Measurements from ENCODE around the gene CBFA2T2.
"Not testable (repeated sequence)": the region's sequence is repeated elsewhere in the genome, so short reads cannot be mapped to it uniquely, and the experiment has no call there.

The CBFA2T2 gene

DNA sequence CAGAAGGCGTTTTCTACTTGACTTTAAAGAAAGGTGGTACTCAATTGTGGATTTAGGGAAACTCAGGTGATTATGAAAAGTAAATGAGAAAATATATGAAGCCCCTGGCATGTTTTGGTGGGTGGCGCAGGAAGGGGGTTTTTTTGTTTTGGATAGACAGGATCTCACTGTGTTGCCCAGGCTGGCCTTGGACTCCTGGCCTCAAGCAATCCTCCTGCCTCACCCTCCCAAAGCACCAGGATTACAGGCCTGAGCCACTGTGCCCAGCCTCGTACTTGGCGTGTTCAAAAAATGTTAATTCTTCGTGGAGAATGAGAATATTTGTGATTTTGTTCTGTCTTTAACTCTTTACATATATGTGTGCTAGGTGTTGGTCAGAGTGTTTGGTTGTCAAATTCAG, 140.1 kb downstream of the CBFA2T2 start:
- no peak for DNase-seq

DNA sequence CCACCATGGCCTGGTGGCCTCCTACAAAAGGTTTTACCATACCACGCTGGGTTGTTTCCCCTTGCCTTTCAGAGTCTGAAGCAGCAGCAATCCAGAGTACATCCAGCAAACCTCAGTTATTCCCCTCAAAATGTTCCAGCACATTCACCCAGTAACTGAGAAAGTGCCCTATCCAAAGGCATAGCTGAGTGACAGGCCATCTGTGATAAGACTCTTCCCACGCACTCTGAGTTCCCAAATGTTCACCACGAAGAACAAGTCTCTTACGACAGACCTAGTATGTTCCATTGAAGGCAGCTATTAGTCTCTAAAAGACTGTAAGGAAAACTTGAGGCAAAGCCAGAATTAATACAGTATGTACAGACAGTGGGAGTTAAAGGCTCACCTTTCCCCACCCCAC, 140.6 kb downstream of the CBFA2T2 start:
- no peak for DNase-seq

DNA sequence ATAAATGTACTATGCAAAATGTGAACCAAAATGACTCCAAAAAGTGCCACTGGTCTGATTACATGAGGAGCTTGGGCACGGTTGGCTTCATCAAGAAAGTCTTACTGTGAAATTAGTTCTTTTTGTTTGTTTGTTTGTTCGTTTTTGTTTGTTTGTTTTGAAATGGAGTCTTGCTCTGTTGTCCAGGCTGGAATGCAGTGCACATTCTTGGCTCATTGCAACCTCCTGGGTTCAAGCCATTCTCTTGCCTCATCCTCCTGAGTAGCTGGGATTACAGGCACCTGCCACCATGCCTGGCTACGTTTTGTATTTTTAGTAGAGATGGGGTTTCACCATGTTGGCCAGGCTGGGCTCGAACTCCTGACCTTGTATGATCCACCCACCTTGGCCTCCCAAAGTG, 142.0 kb downstream of the CBFA2T2 start:
- DNase-seq = not testable (repeated sequence)

DNA sequence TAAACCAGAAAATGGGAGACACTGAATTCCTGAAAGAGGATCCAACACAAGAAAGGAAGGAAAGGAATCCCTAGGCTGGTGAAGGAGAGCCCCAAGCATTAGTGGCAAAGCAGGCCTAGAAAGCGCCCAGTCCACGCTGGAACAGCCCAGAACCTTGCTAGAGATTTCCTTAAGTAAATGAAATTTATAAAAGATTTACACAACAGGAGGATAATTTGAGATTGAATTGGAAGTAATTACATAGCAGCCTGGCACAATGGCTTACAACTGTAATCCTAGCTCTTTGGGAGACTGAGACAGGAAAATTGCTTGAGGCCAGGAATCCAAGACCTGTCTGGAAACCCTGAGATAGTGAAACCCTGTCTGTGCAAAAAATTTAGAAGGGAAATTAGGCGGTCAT, 145.4 kb downstream of the CBFA2T2 start:
- DNase-seq = no peak

DNA sequence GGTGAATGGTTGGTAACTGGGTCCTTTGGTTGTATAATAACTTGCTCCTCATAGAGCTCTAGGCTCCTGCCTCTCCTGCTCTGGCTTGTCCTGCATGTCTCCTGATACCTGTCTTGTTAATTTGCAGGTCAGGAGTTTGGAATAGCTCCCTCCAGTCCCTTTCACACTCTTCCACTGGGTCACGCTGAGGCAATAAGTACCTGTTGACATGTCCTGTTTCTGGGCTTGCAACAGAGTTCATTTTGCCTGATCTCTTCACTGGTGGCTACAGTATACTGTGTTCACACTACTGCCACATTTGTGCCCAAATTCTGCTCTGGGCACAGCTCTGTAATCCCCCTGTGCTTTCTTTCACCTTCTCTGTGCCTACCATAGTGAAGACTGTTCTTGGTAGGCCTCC, 146.9 kb downstream of the CBFA2T2 start:
- DNase-seq = no peak

DNA sequence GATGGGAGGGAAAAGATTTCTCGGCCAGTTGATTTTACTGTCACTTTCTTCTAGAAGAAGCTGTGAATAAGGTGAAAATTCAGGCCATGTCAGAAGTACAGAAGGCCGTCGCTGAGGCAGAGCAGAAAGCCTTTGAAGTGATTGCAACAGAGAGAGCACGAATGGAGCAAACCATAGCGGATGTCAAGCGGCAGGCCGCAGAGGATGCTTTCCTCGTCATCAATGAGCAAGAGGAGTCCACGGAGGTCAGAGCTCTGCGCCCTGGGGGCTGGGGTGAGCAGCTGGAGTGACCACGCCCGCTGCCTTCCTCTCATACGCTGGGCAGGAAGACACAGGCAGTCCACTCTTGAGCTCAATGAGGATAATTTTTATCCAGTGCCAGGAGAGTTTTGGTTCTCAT, 150.4 kb downstream of the CBFA2T2 start:
- no peak for DNase-seq

DNA sequence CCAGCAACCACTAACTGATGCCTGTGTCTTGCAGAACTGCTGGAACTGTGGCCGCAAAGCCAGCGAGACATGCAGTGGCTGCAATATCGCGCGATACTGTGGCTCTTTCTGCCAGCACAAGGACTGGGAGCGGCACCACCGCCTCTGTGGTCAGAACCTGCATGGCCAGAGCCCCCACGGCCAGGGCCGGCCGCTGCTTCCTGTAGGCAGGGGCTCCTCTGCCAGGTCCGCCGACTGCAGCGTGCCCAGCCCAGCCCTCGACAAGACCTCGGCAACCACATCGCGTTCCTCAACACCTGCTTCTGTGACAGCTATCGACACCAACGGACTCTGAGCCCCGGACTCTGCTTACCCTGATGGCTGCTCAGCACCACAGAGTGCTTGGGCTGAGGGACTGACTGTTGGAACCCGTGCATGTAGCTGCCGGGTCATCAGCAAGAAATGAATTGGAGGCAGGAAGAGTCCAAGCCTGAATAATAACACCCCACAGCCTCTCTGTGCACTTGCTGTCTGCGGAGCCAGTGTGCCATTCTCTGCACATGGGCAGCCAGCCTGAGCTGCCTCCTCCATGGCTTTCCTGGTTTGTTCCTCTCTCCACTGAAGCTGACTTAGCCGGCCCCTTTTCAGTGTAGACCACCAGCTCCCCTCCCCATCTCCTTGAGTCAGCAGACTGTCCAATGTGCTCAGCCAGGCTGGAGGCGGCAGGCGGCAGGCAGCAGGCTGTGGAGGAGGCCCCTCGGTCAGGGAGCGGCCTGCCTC, 154.6 kb downstream of the CBFA2T2 start:
- DNase-seq = no peak

DNA sequence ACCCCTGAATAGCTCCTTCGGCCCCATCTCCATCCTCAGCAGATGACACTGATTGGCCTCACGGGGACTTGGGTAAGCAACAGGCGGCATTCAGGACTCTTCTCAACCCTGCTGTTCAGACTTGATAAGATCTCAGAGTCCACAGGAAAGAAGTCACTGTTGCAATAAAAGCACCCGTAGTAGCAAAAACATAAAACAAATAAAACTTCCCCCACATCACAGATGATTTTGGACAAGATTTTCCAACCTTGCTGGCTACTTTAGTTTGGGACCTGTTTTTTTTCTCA, 155.1 kb downstream of the CBFA2T2 start:
- no peak for DNase-seq

DNA sequence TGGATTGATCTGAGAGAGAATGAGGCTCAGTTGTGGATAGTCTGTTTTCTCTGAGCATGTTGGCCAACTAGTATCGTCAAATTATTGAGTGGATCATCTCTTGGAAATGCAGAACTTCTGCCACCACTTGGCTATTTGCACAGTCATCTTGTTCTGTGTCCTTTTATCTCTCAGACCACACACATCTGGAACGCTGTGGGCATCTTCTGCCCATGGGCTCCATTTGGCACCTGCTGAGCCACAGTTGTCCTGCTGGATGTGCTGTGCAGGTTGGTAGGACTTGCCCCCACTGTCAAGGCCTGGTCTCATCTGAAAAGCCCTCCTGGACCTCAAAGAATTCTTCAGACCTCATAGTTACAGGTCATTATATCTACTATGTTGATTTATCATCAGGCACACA, 155.5 kb downstream of the CBFA2T2 start:
- no peak for DNase-seq

DNA sequence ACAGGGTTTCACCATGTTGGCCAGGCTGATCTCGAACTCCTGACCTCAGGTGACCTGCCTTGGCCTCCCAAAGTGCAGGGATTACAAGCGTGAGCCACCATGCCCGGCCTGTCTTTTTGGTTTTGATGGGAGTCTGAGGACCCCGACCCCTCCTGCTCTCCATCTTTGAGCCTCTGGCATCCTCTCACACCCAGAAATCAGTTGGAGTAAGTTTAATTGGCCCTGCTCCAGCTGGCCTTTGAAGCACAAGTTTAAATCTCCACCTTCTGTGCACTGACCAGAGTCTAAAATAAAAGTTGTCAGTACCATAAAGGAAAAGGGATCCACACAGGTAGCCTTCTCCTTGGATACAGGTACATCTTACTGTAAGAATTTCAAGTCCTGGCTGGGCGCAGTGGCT, 156.3 kb downstream of the CBFA2T2 start:
- no peak for DNase-seq

DNA sequence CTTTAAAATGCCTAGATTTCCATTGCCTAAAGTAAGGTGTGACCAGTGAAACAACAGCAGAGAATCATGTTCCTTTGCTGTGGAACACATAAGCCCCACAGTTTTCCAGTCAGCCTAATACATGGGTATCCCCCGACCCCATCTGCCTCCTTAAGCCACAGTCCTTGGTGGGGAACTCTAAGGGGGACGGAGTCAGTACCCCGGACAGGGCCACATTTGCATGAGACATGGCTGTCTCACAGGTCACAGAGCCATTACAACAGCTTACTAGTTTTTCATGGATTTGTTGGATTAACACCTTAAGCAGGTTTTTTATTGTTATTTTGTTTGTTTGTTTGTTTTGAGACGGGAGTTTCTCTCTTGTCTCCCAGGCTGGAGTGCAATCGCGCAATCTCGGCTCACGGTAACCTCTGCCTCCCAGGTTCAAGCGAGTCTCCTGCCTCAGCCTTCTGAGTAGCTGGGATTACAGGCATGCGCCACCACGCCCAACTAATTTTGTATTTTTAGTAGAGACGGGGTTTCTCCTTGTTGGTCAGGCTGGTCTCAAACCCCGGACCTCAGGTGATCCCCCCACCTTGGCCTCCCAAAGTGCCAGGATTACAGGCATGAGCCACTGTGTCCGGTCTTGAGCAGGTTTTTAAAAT, 157.2 kb downstream of the CBFA2T2 start:
- DNase-seq = not testable (repeated sequence)

DNA sequence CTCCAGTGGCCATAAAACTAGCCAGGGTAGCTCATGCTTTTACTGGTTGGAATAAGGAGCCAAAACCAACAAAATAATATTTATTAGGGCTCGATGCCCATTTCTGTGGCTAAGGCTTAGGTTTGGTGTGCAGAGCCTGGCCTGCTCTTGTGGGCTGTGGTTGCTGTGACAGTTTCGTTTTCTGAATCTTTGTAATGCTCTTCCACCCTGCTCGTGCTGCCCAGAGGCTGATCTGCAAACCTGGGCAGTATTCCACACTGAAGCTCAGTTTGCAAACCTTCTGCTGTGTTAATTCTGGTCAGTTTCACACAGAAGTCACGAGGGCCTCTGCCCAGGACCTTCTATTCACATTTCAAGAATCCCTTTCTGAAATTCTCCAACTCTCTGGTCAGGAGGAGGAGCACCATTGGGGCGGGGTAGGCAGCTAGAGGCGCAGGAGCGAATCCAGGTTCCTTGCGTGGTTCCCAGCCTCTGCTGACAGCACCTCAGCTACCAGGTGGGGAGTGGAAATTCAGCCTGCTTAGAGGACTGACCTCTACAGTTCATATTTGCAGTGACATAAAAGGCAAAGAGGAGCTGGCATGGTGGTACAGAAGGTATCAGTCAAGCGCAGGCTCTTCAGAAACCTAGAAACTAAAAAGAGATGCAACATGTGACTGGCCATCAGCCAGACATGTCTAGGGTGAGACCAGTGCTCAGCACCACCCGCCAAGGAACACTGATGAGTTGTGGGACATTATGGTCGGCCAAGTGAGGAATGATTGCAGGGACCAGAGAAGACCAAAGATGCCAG, 157.9 kb downstream of the CBFA2T2 start:
- peak in 1 of 2 donors; percentile 14 for DNase-seq

DNA sequence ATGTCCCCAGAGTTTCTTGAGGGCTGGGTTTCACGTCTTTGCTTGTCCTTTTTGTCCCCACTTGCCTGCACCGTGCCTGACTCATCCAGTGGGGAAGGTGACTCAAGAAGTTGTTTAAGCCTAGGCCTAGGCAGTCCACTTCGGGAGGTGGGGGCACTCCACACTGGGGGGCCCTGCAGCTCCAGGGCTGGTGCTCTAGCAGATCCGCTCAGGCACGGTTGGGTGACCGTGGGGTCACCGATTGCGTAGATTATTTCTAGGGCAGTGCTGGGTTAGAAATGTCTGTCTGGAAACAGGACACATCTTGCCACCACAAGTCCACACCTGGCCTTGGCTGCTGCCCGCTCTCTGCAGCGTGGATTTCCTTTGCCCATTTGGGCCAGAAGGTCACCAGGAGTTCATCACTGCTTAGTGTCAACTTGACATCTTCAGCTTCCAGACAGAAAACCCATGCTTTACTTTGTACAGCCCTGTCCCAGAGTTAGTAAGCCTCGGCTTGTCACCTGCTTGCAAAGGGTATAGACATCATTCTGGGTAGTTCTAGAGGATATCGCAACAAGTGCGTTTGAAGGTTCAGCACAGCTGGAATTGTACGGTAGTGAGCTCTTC, 158.6 kb downstream of the CBFA2T2 start:
- DNase-seq = no peak

DNA sequence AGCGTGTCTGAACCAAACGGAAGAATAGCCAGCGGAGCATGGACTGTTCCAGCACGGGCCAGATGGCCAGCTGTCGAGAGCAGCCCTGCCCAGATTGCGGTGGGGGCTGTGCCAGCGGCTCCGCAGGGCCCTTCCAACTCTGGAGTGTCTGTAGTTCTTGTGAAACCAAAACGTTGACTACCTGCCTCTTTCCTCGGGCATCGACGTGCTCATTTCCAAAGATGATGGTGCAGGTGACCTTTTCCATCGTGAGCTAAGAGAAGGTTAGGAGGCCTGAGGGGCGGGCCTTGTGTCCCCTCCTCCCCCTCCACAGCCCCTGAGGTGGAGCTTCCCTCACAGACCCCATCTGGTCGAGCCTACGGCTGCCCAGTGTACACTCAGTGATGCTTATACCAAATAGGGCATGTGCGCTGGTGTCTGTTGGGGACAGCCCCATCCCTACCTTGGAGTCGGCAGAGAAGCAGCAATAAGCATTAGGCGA, 159.3 kb downstream of the CBFA2T2 start:
- no peak for DNase-seq

DNA sequence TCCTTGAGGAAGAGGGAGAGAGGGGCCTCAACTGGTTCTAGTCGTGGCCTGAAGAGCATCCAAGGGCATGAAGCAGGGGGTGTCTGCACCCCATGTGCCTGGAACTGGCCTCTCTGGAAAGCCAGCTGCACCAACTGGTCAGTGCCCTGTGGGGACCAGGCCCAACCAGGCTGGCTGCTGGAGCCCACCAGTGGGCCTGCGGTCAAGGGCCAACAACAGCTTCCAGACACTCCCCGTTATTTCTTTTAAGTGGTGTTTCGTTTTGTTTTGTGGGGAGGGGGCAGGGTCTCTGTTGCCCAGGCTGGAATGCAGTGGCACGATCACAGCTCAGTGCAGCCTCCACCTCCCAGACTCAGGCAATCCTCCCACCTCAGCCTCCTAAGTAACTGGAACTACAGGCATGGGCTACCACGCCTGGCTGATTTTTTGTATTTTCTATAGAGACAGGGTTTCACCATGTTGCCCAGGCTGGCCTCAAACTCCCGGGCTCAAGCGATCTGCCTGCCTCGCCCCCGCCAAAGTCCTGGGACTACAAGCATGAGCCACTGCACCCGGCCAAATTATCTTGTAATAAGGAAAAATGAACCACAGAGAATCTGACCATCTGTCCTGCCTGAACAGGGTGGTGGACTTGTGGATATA, 160.3 kb downstream of the CBFA2T2 start:
- DNase-seq = no peak

DNA sequence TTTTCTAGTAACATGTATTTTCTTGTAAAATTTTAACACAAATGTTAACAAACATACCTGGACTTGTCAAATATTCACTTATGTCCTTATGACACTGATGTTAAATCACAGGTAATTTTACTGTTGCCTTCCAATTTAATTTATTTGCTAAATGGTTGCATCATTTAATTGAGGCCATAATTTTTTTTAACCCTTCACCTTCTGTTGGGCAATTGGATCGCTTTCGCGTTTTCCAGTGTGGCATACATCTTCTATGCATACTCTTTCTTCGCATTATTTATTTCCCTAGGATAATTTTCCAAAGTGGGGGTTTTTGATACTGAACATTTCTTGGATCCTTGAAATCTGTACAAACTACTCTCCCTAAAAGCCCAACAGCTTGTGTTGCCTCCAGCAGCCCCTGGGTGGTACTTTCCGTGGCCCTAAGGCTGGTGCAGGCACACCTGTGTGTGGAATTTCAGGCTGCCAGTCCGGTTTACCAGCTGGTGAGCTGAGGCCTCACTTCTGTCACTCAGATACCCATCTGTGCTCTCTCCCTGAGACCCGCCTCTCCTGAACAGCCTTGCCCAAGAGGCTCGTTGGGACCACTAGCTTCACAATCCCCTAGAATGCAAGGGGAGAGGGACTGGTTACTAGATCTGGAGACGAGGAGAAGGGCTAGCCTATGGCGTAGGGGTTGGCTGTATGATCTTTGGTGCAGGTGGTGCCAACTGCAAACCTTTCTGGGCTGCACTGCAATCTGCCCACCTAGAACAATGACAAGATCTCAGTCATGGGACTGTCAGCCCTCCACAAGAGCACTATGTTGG, 161.1 kb downstream of the CBFA2T2 start:
- DNase-seq = no peak

DNA sequence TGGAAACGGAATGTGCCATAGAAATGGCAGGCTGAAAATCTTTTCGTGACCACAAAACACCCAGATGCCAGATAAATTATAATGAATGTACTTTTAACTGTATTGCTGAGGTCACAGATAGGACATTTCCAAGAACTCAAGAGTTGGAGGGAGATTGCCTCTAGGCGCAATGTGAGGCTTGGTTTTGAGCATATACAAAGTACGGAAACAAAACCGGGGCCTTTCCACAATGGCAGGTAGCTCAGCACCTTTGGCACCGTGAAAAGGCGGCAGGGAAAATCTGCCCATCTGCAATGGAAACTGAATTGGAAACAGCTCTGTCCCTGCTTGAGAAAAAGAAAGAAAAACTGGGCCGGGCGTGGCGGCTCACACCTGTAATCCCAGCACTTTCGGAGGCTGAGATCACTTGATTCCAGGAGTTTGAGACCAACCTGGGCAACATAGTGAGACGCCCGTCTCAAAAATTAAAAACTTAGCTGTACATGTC, 161.7 kb downstream of the CBFA2T2 start:
- DNase-seq = no peak

DNA sequence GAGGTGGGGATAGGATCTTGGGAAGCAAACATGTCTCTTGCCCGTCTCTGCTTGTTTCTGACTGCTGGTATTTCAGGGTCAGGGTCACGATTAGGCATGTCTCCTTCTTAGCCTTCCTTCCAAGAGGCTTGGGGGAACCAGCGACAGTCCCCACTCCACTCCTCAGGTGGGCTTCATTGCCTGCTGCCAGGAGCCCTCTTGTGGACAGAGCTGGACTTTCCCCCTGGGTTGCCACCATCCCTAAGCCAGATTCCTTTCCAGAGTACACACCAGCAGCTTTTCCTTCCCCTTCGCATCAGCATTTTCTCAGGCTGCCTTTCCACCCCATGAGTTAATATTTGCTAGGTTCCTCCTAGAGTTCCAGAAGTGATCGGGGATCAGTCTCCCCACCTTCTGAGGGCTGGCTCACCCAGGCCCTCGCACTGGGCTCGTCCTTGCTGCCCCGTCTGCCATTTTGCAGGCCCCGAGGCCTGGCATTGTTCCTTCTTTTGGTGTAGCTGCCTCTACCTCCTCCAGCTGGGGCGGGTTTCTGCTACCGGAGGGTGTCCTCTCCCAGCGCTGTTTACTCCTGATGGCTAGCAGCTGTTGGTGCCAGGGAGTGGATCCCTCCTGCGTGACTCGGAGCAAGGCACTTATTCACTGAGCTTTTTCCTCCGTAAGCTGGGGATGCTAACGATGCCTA, 163.5 kb downstream of the CBFA2T2 start:
- DNase-seq = peak; percentile 47 to 52

DNA sequence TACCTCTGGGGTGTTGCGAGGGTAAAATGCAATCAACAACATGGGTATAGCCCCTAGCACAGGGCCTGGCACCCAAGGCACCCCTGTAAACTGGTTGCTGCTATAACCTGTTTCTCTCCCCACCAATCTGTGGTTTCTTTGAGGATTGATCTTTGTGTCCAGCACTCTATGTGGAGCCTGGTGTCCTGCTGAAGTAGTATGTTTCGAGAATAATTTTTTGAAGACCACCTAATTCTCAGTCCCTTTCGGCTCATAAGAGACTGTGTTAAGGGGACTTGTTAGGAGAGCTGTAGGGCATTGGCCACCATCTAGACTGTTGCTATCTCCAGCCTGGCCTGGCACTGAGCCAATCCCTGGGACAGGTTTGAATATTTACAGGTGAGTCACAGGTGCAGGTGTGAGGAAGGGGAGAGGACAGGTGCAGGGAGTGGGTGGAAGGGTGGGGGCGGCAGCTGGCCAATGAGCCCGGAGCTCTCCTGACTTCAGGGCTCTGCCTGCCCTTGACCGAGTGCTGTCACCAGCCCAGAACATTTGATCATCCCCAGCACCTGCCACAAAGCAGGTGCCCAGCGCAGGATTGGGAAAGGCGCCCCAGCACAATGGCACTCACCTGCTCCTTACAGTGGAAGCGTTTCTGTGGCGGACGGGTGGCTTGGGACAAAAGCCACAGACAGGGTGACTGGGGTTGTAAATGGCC, 164.2 kb downstream of the CBFA2T2 start:
- no peak for DNase-seq

DNA sequence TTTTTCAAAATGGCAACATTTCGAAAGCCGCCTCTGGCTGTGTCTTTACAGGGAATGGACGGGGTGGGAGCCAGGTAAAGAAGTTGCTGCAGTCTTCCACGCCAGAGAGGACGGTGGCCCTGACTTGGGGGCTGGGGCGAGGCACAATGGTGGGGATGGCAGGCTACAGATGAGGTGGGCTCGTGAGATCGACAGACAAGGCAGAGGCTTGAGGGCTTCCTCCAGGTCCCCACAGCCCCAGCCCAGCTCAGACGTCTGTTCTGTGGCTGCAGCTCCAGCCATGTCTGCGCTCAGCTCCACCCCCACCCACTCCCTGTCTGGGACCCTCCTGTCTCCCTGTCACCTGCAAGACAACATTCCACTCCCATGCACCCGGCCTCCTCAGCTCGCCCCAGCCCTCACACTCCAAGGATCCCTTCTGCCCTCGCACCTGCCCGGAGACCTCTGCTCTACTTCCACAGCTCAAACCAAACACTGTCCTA, 164.8 kb downstream of the CBFA2T2 start:
- DNase-seq = no peak

DNA sequence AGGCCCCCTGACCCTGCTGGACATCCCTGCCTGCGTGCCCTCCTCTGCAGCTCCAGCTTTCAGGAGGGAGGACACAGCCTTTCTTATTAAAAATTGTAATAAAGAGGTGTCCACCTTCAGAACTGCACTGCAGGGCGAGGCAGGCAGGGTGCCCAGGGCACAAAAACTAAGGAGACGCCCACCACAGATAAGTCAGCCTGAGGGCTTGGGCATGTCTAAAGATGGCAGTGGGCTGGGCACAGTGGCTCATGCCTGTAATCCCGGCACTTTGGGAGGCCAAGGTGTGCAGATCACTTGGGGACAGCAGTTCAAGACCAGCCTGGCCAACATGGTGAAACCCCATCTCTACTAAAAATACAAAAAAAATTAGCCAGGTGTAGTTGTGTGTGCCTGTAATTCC, 165.3 kb downstream of the CBFA2T2 start:
- no peak for DNase-seq

Measured in CD4-positive, alpha-beta T cell treated with Interleukin-4 for 1 hour (primary cell).